NCI-H2029 (cell line): ENCODE results near the gene ZNF648.
"Not testable (repeated sequence)": the region's sequence is repeated elsewhere in the genome, so short reads cannot be mapped to it uniquely, and the experiment has no call there.

Source experiments
- DNase-seq: peaks from one replicate; lab custom pipeline; 2025; lab: John Stamatoyannopoulos, UW

ZNF648 gene

GRCh38 chr1:182071924-182072323, 10.4 kb upstream of the ZNF648 start:
- no peak for DNase-seq

DNA sequence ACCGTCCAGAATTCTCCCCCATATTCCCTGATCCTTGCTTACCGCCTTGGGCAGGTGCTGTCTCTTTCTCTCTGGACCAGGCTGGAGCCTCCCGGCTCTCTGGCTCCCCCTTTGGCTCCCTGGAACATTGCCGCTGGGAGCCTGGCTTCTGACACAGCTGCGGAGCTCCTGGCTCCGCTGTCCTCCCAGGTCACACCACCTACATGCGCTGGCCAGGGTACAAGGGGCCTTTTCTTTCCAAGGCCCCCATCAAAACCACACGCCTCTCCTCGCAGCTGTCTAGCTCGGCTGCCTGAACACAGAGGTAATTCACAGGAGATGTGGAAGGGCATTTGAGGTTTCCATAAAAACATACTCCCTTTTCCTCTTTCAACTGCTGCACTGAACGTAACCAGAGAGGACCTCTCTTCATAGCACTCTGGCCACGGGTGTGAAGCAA, 7.5 kb upstream of the ZNF648 start:
- DNase-seq = no peak

- DNase-seq = no peak
These were observed 5.4 kb upstream of the ZNF648 start for GRCh38 chr1:182066934-182067333.

- no peak for DNase-seq
These were observed 3.8 kb upstream of the ZNF648 start for GRCh38 chr1:182065126-182065845.

DNA sequence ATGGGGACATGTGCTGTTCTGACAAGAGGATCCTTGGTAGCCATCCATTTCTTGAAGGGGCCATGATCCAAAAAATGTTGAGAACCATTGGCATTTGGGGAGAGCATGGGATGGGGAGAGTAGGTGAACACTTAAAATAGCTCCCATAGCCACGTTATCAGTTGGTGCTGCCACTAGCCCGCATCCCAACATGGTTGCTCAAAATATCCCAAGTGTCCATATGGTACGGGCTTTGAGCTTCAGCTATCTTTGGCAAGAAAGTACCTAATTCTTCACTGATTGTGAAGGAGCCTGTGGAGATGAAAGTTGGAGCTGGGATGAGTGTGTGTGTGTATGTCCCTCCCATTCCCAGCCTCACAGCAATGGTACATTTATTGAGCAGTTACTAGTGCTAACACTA, 3.1 kb upstream of the ZNF648 start:
- no peak for DNase-seq

- DNase-seq = no peak
These were observed 711 bp upstream of the ZNF648 start for GRCh38 chr1:182062223-182062622.

- DNase-seq = no peak
These were observed 635 bp downstream of the ZNF648 start for GRCh38 chr1:182060877-182061276.

- no peak for DNase-seq
These were observed 1.6 kb downstream of the ZNF648 start for GRCh38 chr1:182059936-182060335.

- DNase-seq = no peak
These were observed 4.7 kb downstream of the ZNF648 start for GRCh38 chr1:182056601-182057366.

DNA sequence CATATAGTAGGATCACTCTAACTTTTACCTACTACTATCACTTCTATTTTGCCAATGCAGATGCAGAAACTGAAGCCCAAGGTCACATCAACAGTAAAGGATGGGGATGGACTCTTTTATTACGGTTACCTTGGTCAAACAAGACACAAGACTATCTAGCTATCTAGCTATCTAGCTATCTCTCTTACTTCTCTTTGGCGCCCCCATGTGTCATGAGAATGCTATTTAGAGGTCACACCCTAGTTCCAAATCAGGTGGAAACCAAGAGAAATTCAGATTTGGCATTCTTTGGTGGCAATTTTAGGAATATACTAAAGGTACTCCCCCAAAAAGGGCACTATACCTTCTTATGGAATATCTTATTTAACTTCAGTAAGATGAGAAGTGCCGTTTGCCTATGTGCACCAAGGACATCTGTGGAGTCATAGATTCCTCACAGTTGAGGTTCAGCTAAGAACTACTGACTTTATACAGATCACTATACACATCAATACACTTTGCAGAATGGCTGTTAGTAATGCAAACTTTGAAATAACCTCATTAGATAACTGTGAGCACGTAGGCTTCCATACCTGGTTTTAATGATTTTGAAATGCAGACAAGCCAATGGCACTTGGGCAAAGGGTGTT, 6.7 kb downstream of the ZNF648 start:
- DNase-seq = peak; percentile 35

GRCh38 chr1:182052355-182052754, 9.2 kb downstream of the ZNF648 start:
- DNase-seq = no peak

DNA sequence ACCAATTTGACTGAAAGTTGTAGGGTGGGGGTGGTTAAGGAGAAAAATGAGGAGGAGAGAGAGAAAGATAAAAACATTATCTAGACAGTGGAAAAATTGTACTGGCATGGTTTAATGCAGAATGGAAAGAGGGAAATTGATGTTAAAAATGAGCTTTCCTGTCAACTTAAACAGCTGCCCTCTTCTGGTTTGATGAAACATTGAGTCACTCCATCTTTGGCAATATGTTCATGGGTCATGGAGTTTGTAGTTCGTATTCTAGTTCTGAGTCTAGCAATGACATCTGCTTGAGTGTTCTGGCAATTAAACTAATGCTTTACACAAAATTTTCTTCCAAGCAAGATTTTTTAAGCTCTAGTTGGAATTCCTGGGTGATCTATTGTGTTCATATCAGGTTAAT, 9.6 kb downstream of the ZNF648 start:
- no peak for DNase-seq

GRCh38 chr1:182050481-182051448, 10.7 kb downstream of the ZNF648 start:
- DNase-seq = no peak

DNA sequence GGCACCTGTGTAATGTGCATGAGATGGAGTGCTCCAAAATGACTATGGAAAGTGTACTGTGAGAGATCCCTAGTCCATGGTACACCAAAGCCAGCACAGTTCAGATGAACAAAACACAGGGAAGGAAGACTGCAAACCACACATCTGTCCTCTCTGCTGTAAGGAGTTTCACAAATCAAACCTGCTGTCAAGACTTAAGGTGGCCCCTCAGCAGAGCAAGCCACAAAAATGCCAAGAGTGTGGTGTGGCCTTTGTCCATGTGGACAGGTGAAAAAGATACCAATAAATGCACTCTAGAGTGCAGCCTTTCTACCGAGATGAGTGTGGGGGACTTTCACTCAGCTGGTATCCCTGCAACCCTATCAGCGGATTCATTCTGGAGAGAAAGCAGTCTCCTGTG, 12.9 kb downstream of the ZNF648 start:
- DNase-seq = no peak

DNA sequence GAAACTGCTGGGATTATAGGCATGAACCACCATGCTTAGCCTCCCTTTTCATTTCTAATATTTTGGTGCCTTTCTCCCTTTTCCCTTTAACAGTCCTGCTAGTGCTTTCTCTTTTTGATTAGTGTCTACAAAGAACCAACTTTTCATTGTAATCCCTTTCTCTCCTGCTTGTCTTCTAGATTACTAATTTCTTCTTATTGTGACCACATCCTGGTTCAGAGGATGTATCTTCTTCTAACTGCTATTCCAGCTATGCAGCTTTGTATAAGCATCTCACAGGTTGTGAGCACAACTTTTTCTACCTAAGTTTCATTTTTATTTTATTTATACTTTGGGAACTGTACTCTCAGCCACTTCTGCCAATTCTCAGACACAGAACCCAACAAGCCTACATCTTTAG, 14.7 kb downstream of the ZNF648 start:
- DNase-seq = no peak

GRCh38 chr1:182045481-182045880, 16.0 kb downstream of the ZNF648 start:
- DNase-seq = not testable (repeated sequence)

DNA sequence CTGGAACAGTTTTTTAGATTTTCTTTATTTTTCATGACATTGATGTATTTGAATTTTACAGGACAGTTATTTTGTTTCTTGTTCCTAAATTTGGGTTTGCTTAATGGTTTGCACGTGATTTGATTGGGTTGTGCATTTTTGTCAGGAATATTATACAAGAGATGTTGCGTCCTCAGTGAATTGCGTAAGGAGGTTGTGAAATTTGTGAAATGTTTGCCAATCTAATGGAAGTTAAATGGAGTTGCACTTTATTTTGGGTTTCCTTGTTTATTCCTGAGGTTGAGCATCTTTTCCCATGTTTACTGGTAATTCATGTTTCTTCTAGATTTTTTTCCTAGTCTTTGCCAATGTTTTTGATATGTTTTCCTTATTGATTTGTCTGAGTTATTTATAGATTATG, 19.9 kb downstream of the ZNF648 start:
- DNase-seq = no peak

- DNase-seq = no peak
These were observed 23.3 kb downstream of the ZNF648 start for GRCh38 chr1:182038220-182038619.

DNA sequence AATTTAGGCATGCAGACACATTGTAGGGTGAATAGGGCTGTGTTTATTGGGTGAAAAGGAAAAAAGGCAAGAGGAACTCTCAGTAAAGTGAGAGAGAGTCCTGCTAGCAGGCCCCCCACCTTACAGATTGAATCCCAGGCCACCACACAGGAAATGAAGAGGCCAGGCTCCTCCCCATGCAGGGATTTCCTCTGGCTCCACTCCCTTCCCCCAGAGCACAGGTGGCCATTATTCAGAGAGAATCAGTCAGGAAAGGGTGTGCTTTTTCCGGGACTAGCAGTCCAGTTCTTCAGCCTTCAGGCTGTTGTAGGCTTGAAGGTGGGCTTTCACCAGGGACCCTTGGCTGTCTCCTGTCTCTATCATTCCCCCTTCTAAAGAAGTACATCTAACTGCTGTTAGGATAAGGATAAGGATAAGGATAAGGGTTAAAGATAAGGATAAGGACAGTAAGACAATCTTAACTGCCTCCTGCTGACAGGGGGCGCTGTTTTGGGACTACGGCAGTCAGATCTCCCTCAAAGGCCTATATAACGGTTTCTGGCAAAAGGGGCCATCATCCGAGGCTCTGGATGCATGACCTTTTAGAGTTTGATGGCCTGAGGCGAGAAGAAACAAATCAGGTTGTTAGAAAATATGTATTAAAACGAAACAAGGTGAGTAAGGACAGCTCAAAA, 26.3 kb downstream of the ZNF648 start:
- DNase-seq = no peak

- DNase-seq = no peak
These were observed 29.3 kb downstream of the ZNF648 start for GRCh38 chr1:182032251-182032650.
